Activated naive CD4-positive, alpha-beta T cell (primary cell): ENCODE measurements around the gene GCSAML.

Experiments used
- DNase-seq, 4 experiments: peaks; one replicate each; lab custom pipeline; 2025; lab: John Stamatoyannopoulos, UW

GCSAML gene

GRCh38 chr1:247574236-247574635, 25.3 kb downstream of the GCSAML start:
- DNase-seq: no peak

GRCh38 chr1:247574664-247575063, 25.7 kb downstream of the GCSAML start:
- no peak for DNase-seq

- DNase-seq: no peak
Measured at GRCh38 chr1:247576514-247576913, 27.6 kb downstream of the GCSAML start.

GRCh38 chr1:247578946-247579460, 30.1 kb downstream of the GCSAML start:
- no peak for DNase-seq

- no peak for DNase-seq
Measured at GRCh38 chr1:247588060-247588459, 39.1 kb downstream of the GCSAML start, which contains the start of gene OR2G2. OR2G2 (plus strand) TSS chr1:247588360; CDS start chr1:247588360, 0 bp downstream.

GRCh38 chr1:247605286-247605685, 56.4 kb downstream of the GCSAML start, which contains the start of gene OR2G3:
OR2G3 (plus strand) TSS chr1:247605586; CDS start chr1:247605586, 0 bp downstream.
- DNase-seq: no peak

GRCh38 chr1:247613405-247613804, 64.5 kb downstream of the GCSAML start:
- no peak for DNase-seq

GRCh38 chr1:247614625-247615024, 65.7 kb downstream of the GCSAML start:
- no peak for DNase-seq
